ENCODE data around the gene ERG. TPM values are rescaled to one million over a fixed set of nuclear protein-coding genes. Genes with fewer than 3 reads are reported as not detected.

The ERG gene
- total RNA-seq, 1 experiment from 2014 or later, result not detected

- ChIA-PET CTCF (no interaction called here), POLR2A (ENCODE audit: unreplicated experiment) (no interaction called here)
- H3K27me3 ChIP-seq (ENCODE audit: low read length), result no peaks in the 10 kb centered on the region
- no peaks in the 10 kb centered on the region for H3K9me2 ChIP-seq (replicated peaks; ENCODE audit: low read length)
- no peaks in the 10 kb centered on the region for H3K36me3 ChIP-seq (ENCODE audit: low read depth, low read length)
- no peak overlapping the region for H3K27ac ChIP-seq (ENCODE audit: low read length)
- H2AFZ ChIP-seq (ENCODE audit: low read length), result no peak overlapping the region
- H3K9me3 ChIP-seq (ENCODE audit: low read length), result no peaks in the 10 kb centered on the region
- H3K4me2 ChIP-seq (ENCODE audit: low read length), result no peak overlapping the region
- no TSS peak for BruUV-seq (replicated peaks)
- no peaks in the 10 kb centered on the region for H3K79me2 ChIP-seq (ENCODE audit: low read length)
- no peak for TF ChIP-seq EZH2phosphoT487 (IDR thresholded peaks at IDR 0.05; ENCODE audit: borderline replicate concordance, low read length)
- TF ChIP-seq, protein P1, sequence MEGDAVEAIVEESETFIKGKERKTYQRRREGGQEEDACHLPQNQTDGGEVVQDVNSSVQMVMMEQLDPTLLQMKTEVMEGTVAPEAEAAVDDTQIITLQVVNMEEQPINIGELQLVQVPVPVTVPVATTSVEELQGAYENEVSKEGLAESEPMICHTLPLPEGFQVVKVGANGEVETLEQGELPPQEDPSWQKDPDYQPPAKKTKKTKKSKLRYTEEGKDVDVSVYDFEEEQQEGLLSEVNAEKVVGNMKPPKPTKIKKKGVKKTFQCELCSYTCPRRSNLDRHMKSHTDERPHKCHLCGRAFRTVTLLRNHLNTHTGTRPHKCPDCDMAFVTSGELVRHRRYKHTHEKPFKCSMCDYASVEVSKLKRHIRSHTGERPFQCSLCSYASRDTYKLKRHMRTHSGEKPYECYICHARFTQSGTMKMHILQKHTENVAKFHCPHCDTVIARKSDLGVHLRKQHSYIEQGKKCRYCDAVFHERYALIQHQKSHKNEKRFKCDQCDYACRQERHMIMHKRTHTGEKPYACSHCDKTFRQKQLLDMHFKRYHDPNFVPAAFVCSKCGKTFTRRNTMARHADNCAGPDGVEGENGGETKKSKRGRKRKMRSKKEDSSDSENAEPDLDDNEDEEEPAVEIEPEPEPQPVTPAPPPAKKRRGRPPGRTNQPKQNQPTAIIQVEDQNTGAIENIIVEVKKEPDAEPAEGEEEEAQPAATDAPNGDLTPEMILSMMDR (conservative IDR thresholded peaks at IDR 0.05; ENCODE audit: low read depth, low read length), result no peak
- no peak for TF ChIP-seq EZH2 (IDR thresholded peaks at IDR 0.05; ENCODE audit: low read length, unreplicated experiment)
- no peak overlapping the region for H3K4me3 ChIP-seq (ENCODE audit: low read length)
- H3F3A ChIP-seq (ENCODE audit: low read length, unreplicated experiment), result no peaks in the 10 kb centered on the region
- no peak overlapping the region for H3K9ac ChIP-seq (ENCODE audit: low read length)
- no peaks in the 10 kb centered on the region for H4K20me1 ChIP-seq (ENCODE audit: low read length)
- ATAC-seq, result no peak
- intact Hi-C loops (cut with micrococcal nuclease), result loop anchor here (5.0 kb wide), 1 partner anchor 182 kb away; no protein-coding TSS in a partner anchor
- no peak for DNase-seq
- peaks cover 15% of the 10 kb centered on the region for H3K4me1 ChIP-seq (ENCODE audit: insufficient read depth, low read length)
Observed at GRCh38 chr21:38354231-38354630, 144.0 kb downstream of the ERG start.

DNA sequence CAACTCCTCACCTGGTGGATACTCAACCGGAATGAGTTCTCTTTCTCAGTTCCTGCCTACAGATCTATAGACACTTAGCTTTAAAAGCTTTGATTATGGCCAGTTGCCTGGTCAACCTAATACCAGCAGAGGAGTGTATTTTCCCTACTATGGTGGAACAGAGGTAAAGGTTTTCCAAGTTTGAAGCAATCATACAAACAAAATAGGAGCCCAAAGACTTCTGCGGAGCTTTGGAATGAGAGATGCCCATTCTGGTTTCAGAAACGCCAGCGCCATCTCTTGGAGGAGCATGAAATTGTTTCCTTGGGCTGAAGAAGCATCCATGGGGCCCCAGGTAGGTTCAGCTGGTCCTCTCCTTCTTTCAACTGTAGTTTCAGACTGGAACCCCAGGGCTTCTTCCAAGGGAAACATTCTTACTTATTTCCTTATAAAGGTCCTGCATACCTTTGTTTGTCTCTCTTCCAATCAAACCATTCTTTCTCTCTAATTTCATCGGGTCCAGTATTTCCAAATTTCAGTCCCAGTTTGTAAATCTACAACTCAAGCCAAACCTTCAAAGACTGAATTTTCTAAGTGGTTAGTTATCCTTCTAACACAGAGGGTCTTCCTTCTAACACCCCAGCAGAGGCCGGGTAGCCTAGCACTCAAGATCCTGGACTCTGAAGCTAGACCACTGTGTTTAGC, 145.6 kb downstream of the ERG start:
- intact Hi-C loops (cut with micrococcal nuclease), result loop anchor here (1.0 to 5.0 kb wide), 3 partner anchors 133 to 193 kb away; no protein-coding TSS in a partner anchor
- TF ChIP-seq, protein P1 (conservative IDR thresholded peaks at IDR 0.05; ENCODE audit: low read depth, low read length), result peak; percentile 92
- no peak for TF ChIP-seq EZH2phosphoT487 (IDR thresholded peaks at IDR 0.05; ENCODE audit: borderline replicate concordance, low read length)
- TF ChIP-seq EZH2 (IDR thresholded peaks at IDR 0.05; ENCODE audit: low read length, unreplicated experiment), result no peak
- Histone ChIP-seq H3K27ac (ENCODE audit: low read length) (peak overlapping the region; percentile 51), H3K4me1 (ENCODE audit: insufficient read depth, low read length) (peaks cover 15% of the 10 kb centered on the region), H3K27me3 (ENCODE audit: low read length) (no peaks in the 10 kb centered on the region), H2AFZ (ENCODE audit: low read length) (0 out of 2 replicates have a peak overlapping the region, but pooled peaks have one; percentile 12), H3F3A (ENCODE audit: low read length, unreplicated experiment) (no peaks in the 10 kb centered on the region), H4K20me1 (ENCODE audit: low read length) (no peaks in the 10 kb centered on the region), H3K4me2 (ENCODE audit: low read length) (peak overlapping the region; percentile 41), H3K9ac (ENCODE audit: low read length) (peak overlapping the region; percentile 48), H3K36me3 (ENCODE audit: low read depth, low read length) (no peaks in the 10 kb centered on the region), H3K9me3 (ENCODE audit: low read length) (no peaks in the 10 kb centered on the region), H3K9me2 (replicated peaks; ENCODE audit: low read length) (no peaks in the 10 kb centered on the region), H3K4me3 (ENCODE audit: low read length) (no peak overlapping the region), H3K79me2 (ENCODE audit: low read length) (no peaks in the 10 kb centered on the region)
- ChIA-PET POLR2A (ENCODE audit: unreplicated experiment) (no interaction called here), CTCF (interaction anchor here (0.5 to 1.6 kb wide), 11 partner anchors 28 to 652 kb away, joined by 3 to 12 read pairs (median 4); no protein-coding TSS in a partner anchor)
- DNase-seq (peak; percentile 86), ATAC-seq (peak; percentile 34)
- BruUV-seq (replicated peaks), result no TSS peak
